GM12878 (cell line): ENCODE measurements around the gene OSBPL7. TPM values are rescaled to one million over a fixed set of nuclear protein-coding genes. Genes with fewer than 3 reads are reported as not detected.

Experiments used
- ATAC-seq: fragments of 200-7000 bp; cut with Tn5 transposase; 3 replicates; pipeline ENCODE4 v1.9.1; 2020; ENCODE audit warnings: mild to moderate bottlenecking, moderate library complexity
- BruUV-seq: library from RNA; stranded (reverse); fragments of 400-500 nt; replicated peaks from 2 replicates; lab custom pipeline; 2021; lab: Mats Ljungman, UMichigan
- CTCF ChIA-PET: fragments of 300-600 bp; sonication (Branson Sonifier 250); formaldehyde crosslinking; extraction: SDS; loops from one replicate; lab custom pipeline; 2021; ENCODE audit warnings: inconsistent platforms; lab: Yijun Ruan, JAX
- POLR2A ChIA-PET: fragments of 350-600 bp; formaldehyde crosslinking; extraction: SDS; loops from one replicate; lab custom pipeline; 2021; ENCODE audit warnings: inconsistent platforms; lab: Charles Lee
- RAD21 ChIA-PET: fragments of 300-600 bp; sonication (Branson Sonifier 250); formaldehyde crosslinking; loops from one replicate; lab custom pipeline; 2023; ENCODE audit warnings: antibody characterized with exemption; ENCODE audit not compliant: unreplicated experiment; lab: Charles Lee
- SMC1A ChIA-PET: fragments of 300-600 bp; sonication (Branson Sonifier 250); formaldehyde crosslinking; loops from one replicate; lab custom pipeline; 2023; ENCODE audit not compliant: unreplicated experiment, uncharacterized antibody; lab: Charles Lee
- DNase-seq: peaks from one replicate; pipeline ENCODE4 v3.0.0-alpha.2; 2011; ENCODE audit warnings: low read depth, low spot score
- FAIRE-seq: peaks from 3 replicates; lab custom pipeline; 2011; peaks lifted over from hg19 to GRCh38; lab: Jason Lieb, UNC
- H2AFZ ChIP-seq: 2 replicates; pipeline ENCODE4 v1.6.0; 2011; ENCODE audit warnings: low read depth, low read length, control low read depth; ENCODE audit not compliant: control insufficient read depth
- H3K27ac ChIP-seq: 2 replicates; pipeline ENCODE4 v1.5.1; 2011; ENCODE audit warnings: control low read depth; ENCODE audit not compliant: control insufficient read depth, insufficient read depth
- H3K27me3 ChIP-seq, 2 experiments: replicated peaks in 1 of 2; 2 replicates each; pipeline versions ENCODE4 v1.6.0 to v1.6.1; 2011; ENCODE audit warnings: low read length in 1 of 2; ENCODE audit not compliant: control insufficient read depth in 2 of 2, insufficient read depth in 2 of 2
- H3K36me3 ChIP-seq, 2 experiments: 2 replicates each; pipeline ENCODE4 v1.5.1; 2011; ENCODE audit warnings: low read length in 1 of 2; ENCODE audit not compliant: control insufficient read depth in 2 of 2, insufficient read depth in 2 of 2
- H3K4me1 ChIP-seq: 2 replicates; pipeline ENCODE4 v1.6.1; 2011; ENCODE audit warnings: mild to moderate bottlenecking, low read length, moderate library complexity, mixed read lengths; ENCODE audit not compliant: control insufficient read depth, insufficient read depth
- H3K4me2 ChIP-seq: 2 replicates; pipeline ENCODE4 v1.6.0; 2011; ENCODE audit warnings: control low read depth; ENCODE audit not compliant: control insufficient read depth, insufficient read depth
- H3K4me3 ChIP-seq: fragments of 200-600 bp; sonication (generic); 2 replicates; pipeline ENCODE4 v1.5.1; 2016
- H3K79me2 ChIP-seq: 2 replicates; pipeline ENCODE4 v1.6.0; 2011; ENCODE audit warnings: low read length; ENCODE audit not compliant: control insufficient read depth, insufficient read depth
- H3K9ac ChIP-seq: 2 replicates; pipeline ENCODE4 v1.8.0; 2011; ENCODE audit warnings: low read length, control low read depth, mixed read lengths; ENCODE audit not compliant: control insufficient read depth, insufficient read depth
- H3K9me3 ChIP-seq: replicated peaks from 3 replicates; pipeline ENCODE4 v1.5.1; 2011; ENCODE audit warnings: mild to moderate bottlenecking, low read length; ENCODE audit not compliant: control insufficient read depth, insufficient read depth
- H4K20me1 ChIP-seq: 2 replicates; pipeline ENCODE4 v1.6.0; 2011; ENCODE audit not compliant: control insufficient read depth, insufficient read depth
- ASH2L ChIP-seq: fragments of 300-600, 200-600 bp; sonication (generic); IDR thresholded peaks from 2 replicates; pipeline ENCODE4 v1.6.1; 2017; ENCODE audit warnings: low read depth, mild to moderate bottlenecking, borderline replicate concordance
- BCL3 ChIP-seq: IDR thresholded peaks from 2 replicates; pipeline ENCODE4 v1.6.1; 2011; ENCODE audit warnings: borderline replicate concordance, low read depth, mild to moderate bottlenecking, moderate library complexity, low read length; ENCODE audit not compliant: insufficient read depth, poor library complexity, severe bottlenecking
- CEBPB ChIP-seq, 2 experiments: fragments of 150-350 bp in 1 of 2; IDR thresholded peaks; 2 replicates each; pipeline ENCODE4 v1.6.1; 2012 to 2014; ENCODE audit warnings: low read depth in 2 of 2, low read length in 2 of 2, borderline replicate concordance in 1 of 2, inconsistent platforms in 1 of 2
- E4F1 ChIP-seq: fragments of 450-650 bp; IDR thresholded peaks from 2 replicates; pipeline ENCODE4 v1.6.1; 2018; ENCODE audit warnings: borderline replicate concordance, mild to moderate bottlenecking; ENCODE audit not compliant: partially characterized antibody
- EP300 ChIP-seq, 2 experiments: fragments of 150-350 bp in 1 of 2; IDR thresholded peaks; 2 replicates each; pipeline ENCODE4 v1.6.1; 2011 to 2012; ENCODE audit warnings: low read depth in 2 of 2, low read length in 2 of 2, borderline replicate concordance in 1 of 2, improper control_type of control experiment in 1 of 2, inconsistent platforms in 1 of 2; ENCODE audit not compliant: control insufficient read depth in 1 of 2
- FOXK2 ChIP-seq: fragments of 450-650 bp; IDR thresholded peaks from 2 replicates; pipeline ENCODE4 v1.6.1; 2017; ENCODE audit warnings: mild to moderate bottlenecking, moderate library complexity
- IRF3 ChIP-seq: fragments of 450-650 bp; IDR thresholded peaks from 2 replicates; pipeline ENCODE4 v1.6.1; 2014; ENCODE audit warnings: mild to moderate bottlenecking
- NR2F1 ChIP-seq: fragments of 450-650 bp; conservative IDR thresholded peaks from 2 replicates; pipeline ENCODE4 v1.6.1; 2017; ENCODE audit warnings: mild to moderate bottlenecking
- PML ChIP-seq: IDR thresholded peaks from 2 replicates; pipeline ENCODE4 v1.6.1; 2012; ENCODE audit warnings: low read length, inconsistent platforms
- RELB ChIP-seq: fragments of 450-650 bp; IDR thresholded peaks from 2 replicates; pipeline ENCODE4 v1.6.1; 2017; ENCODE audit warnings: low read depth, mild to moderate bottlenecking, moderate library complexity
- SIN3A ChIP-seq: IDR thresholded peaks from 2 replicates; pipeline ENCODE4 v1.6.1; 2012; ENCODE audit warnings: low read depth, low read length, improper control_type of control experiment
- SMC3 ChIP-seq: IDR thresholded peaks from 2 replicates; pipeline ENCODE4 v1.6.1; 2011; ENCODE audit warnings: low read length, improper control_type of control experiment, borderline replicate concordance
- SREBF1 ChIP-seq: IDR thresholded peaks from 2 replicates; pipeline ENCODE4 v1.6.1; 2012; ENCODE audit warnings: mild to moderate bottlenecking, low read length
- TBL1XR1 ChIP-seq: IDR thresholded peaks from 2 replicates; pipeline ENCODE4 v1.6.1; 2012; ENCODE audit warnings: low read depth, low read length, improper control_type of control experiment
- TCF12 ChIP-seq: IDR thresholded peaks from 2 replicates; pipeline ENCODE4 v1.6.1; 2011; ENCODE audit warnings: low read depth, mild to moderate bottlenecking, low read length
- WGBS: methylation state at CpG from one replicate; pipeline ENCODE4 v1.1.6; 2016; ENCODE audit warnings: low lambda C conversion rate; ENCODE audit not compliant: insufficient replicate concordance, insufficient coverage; ENCODE audit errors: missing lambda C conversion rate; 5-methylcytosine and 5-hydroxymethylcytosine counted together
- in situ Hi-C: fragments of 300-500 bp; cut with MboI; formaldehyde crosslinking; loops from 9 replicates; pipeline ENCODE4 v1.14.3; 2018; ENCODE audit warnings: mixed read lengths
- intact Hi-C: fragments of 100-400 bp; cut with micrococcal nuclease; formaldehyde crosslinking; loops from one replicate; pipeline ENCODE4 v1.14.2; 2022; ENCODE audit not compliant: unreplicated experiment
- polyA plus RNA-seq, 11 experiments: library from polyadenylated mRNA; depleted of rRNA in 4 of 11; unstranded in 6 of 11; stranded (reverse) in 5 of 11; fragments of >200 nt; fragmentation: Nextera tagmentation in 4 of 11; fragmentation: Illumina TruSeq in 1 of 11; extraction: Ambion mirVana in 4 of 11; extraction: Trizol in 1 of 11; gene quantifications; 1 replicate in 1 of 11; 2 replicates in 10 of 11; pipeline versions ENCODE4 v1.2.1 to v1.2.3, GENCODE V29; 2011 to 2016; ENCODE audit warnings: inconsistent platforms in 2 of 11, missing spikeins in 2 of 11, low read depth in 1 of 11
- total RNA-seq, 4 experiments: library from RNA; depleted of rRNA in 3 of 4; stranded (reverse); fragments of >200 nt in 3 of 4; fragmentation: Illumina TruSeq in 1 of 4; extraction: Trizol in 1 of 4; gene quantifications; 2 replicates each; pipeline versions ENCODE4 v1.2.1 to v1.2.3, GENCODE V29; 2013 to 2021

OSBPL7 gene
- total and polyA plus RNA-seq, 10 of the 15 experiments (the other 5 are each of a cell fraction or from before 2014, with no cell fraction given) = 0.50 to 16.1 (median 6.7) TPM

DNA sequence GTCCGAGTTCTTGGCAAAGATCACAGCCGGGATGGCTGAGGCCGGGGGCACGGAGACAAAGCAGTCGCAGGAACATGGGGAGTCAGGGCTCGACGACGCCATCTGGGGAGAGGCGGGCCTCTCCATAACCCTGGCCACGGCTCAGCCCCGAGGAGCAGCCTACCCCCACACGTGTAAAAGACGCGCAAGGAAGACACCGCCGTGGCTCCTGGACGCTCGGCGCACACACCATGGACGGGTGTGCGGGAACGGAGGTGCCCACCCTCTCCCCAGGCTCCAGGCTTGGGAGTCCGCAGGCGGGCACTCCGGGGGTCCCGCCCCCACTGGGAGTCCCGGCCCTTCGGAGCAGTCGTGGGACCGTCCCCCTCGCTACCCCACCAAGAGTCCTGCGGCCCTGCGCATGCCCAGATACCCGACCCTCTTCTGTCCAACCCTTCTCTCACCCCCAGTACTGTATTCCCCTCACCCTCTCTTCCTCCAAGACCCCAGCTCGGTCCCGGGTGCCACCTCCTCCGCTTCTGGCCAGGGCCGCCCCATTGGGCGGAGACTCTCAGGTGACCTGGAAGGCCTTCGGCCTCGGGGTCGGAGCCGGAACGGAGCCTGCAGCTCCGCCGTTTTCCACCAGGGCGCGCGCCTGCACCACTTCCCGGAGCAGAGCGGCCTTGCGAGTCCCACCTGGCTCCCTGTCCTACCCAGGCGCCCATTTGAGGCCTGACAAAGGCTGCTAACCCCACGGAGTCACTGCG is 19.3 kb upstream of the OSBPL7 start, which contains the start of gene SCRN2:
Gene SCRN2 (minus strand): TSS at position 532 of the 746 bp plus-strand sequence. CDS start 430 bp downstream, at position 102.
- Histone ChIP-seq H3K4me2 (peak within 1 kb of the TSS; percentile 72), H2AFZ (peak within 1 kb of the TSS; percentile 91), H3K27ac (peak within 1 kb of the TSS; percentile 17; the same call in 1 of the 2 replicates), H3K9ac (peak within 1 kb of the TSS; percentile 74), H3K9me3 (no peaks in the 10 kb centered on the region), H3K4me3 (peak within 1 kb of the TSS; percentile 74), H3K79me2 (no peaks in the 10 kb centered on the region), H4K20me1 (no peaks in the 10 kb centered on the region), H3K36me3 (no peaks in the 10 kb centered on the region), H3K27me3 (peaks cover 0 to under 1% of the 10 kb centered on the region in 2 experiments; a peak in 2 of 4 replicates), H3K4me1 (peaks cover 22% of the 10 kb centered on the region)
- under 1% methylated on average over 54 of the region's 55 CpGs for WGBS
- SMC1A ChIA-PET = interaction anchor here (0.8 to 13.1 kb wide), 12 partner anchors 9 to 180 kb away, joined by 3 to 231 read pairs (median 7); partner anchors contain the start of genes CDK5RAP3, PNPO and SP2
- DNase-seq (peak; percentile 60), FAIRE-seq (peak; percentile 90), ATAC-seq (peak; percentile 94)
- intact Hi-C loops (loop anchor here (1.0 to 2.0 kb wide), 4 partner anchors 49 to 177 kb away; partner anchors contain the start of gene PNPO), in situ Hi-C loops (loop anchor here (5.0 to 10.0 kb wide), 3 partner anchors 51 to 784 kb away; partner anchors contain the start of gene HOXB9)
- POLR2A ChIA-PET = interaction anchor here (0.6 to 1.9 kb wide), 8 partner anchors 10 to 130 kb away, joined by 3 to 12 read pairs (median 4); partner anchors contain the start of genes CDK5RAP3, LRRC46, MRPL10 and OSBPL7
- CTCF ChIA-PET = interaction anchor here (0.5 to 12.4 kb wide), 35 partner anchors 10 to 607 kb away, joined by 3 to 502 read pairs (median 4); partner anchors contain the start of genes CDK5RAP3, LRRC46, MRPL10 and OSBPL7
- TSS peak; percentile 92 for BruUV-seq
- RAD21 ChIA-PET = interaction anchor here (0.9 to 7.7 kb wide), 14 partner anchors 10 to 191 kb away, joined by 3 to 206 read pairs (median 4); partner anchors contain the start of genes CDK5RAP3, KPNB1, PNPO and SP2
- no peak for TF ChIP-seq FOXK2
- no peak for TF ChIP-seq IRF3
- peak; percentile 84 for TF ChIP-seq NR2F1
- no peak for TF ChIP-seq PML
- no peak for TF ChIP-seq ASH2L
- TF ChIP-seq TBL1XR1 = no peak
- TF ChIP-seq BCL3 = no peak
- TF ChIP-seq RELB = no peak
- TF ChIP-seq TCF12 = peak; percentile 86
- peak; percentile 52 for TF ChIP-seq SIN3A
- no peak for TF ChIP-seq EP300 (IDR thresholded peaks at IDR 0.05; ENCODE audit: borderline replicate concordance in 1 of 2, control insufficient read depth in 1 of 2, low read depth in 2 of 2, low read length in 2 of 2)
- no peak for TF ChIP-seq E4F1
- TF ChIP-seq SREBF1 = no peak; the same call in 1 of the 2 replicates
- TF ChIP-seq CEBPB (IDR thresholded peaks at IDR 0.05; ENCODE audit: borderline replicate concordance in 1 of 2, low read depth in 2 of 2, low read length in 2 of 2) = no peak
- peak; percentile 90 for TF ChIP-seq SMC3
